Measurements from ENCODE around the gene COPB1. TPM values are rescaled to one million over a fixed set of nuclear protein-coding genes. Genes with fewer than 3 reads are reported as not detected.
A peak's percentile ranks its signal among the peaks of the same experiment; 100 is the strongest.

The COPB1 gene
- total RNA-seq, 4 donors from 2014 or later: 46.4 to 59.1 (median 52.4) TPM

GRCh38 chr11:14499178-14499559 is 442 bp downstream of the COPB1 start:
- DNase-seq: peak in 1 of 2 donors; percentile 22
- Histone ChIP-seq H3K4me1 (peaks cover 19 to 37% of the 10 kb centered on the region in 2 donors), H3K27ac (peak overlapping the region; percentile 88 to 94 (median 92)), H3K9me3 (no peaks in the 10 kb centered on the region), H3K27me3 (no peaks in the 10 kb centered on the region), H3K4me3 (peak overlapping the region; percentile 72 to 96 (median 84)), H3K36me3 (peaks cover 0 to 35% of the 10 kb centered on the region in 2 donors)
- ATAC-seq: peak; percentile 23 to 35
- intact Hi-C loops (cut with DNase I; ENCODE audit: low total_unique reads): loop anchor here (1.0 kb wide), 1 partner anchor 21 kb away; the partner anchor contains the start of gene PSMA1
- in situ Hi-C loops (cut with MboI; ENCODE audit: low sequenced_read_pairs in 4 of 4): no loop called here
- TF ChIP-seq POLR2A (IDR thresholded peaks at IDR 0.05): no peak
- TF ChIP-seq CTCF (IDR thresholded peaks at IDR 0.05 in 4 of 5, conservative IDR thresholded peaks at IDR 0.05 in 1 of 5): no peak

- no peak for ATAC-seq
- H3K4me1 ChIP-seq: no peaks in the 10 kb centered on the region
- no peaks in the 10 kb centered on the region for H3K9me3 ChIP-seq
- no peak overlapping the region for H3K27ac ChIP-seq
- intact Hi-C loops (cut with DNase I; ENCODE audit: low total_unique reads) (no loop called here), in situ Hi-C loops (cut with MboI; ENCODE audit: low sequenced_read_pairs in 4 of 4) (no loop called here)
- peaks cover 12 to 95% of the 10 kb centered on the region in 2 donors for H3K36me3 ChIP-seq
- H3K4me3 ChIP-seq: no peak overlapping the region
- DNase-seq: no peak
- H3K27me3 ChIP-seq: no peaks in the 10 kb centered on the region
- TF ChIP-seq POLR2A (IDR thresholded peaks at IDR 0.05) (no peak), CTCF (IDR thresholded peaks at IDR 0.05 in 4 of 5, conservative IDR thresholded peaks at IDR 0.05 in 1 of 5) (no peak)
Measured at GRCh38 chr11:14480716-14481115, 18.9 kb downstream of the COPB1 start.

- DNase-seq (no peak), ATAC-seq (no peak)
- TF ChIP-seq CTCF (IDR thresholded peaks at IDR 0.05 in 4 of 5, conservative IDR thresholded peaks at IDR 0.05 in 1 of 5): no peak
- TF ChIP-seq POLR2A (IDR thresholded peaks at IDR 0.05): no peak
- Histone ChIP-seq H3K36me3 (peaks cover 2 to 93% of the 10 kb centered on the region in 2 donors), H3K9me3 (no peaks in the 10 kb centered on the region), H3K4me3 (no peak overlapping the region), H3K27ac (no peak overlapping the region), H3K27me3 (no peaks in the 10 kb centered on the region), H3K4me1 (no peaks in the 10 kb centered on the region)
- intact Hi-C loops (cut with DNase I; ENCODE audit: low total_unique reads) (no loop called here), in situ Hi-C loops (cut with MboI; ENCODE audit: low sequenced_read_pairs in 4 of 4) (no loop called here)
Measured at GRCh38 chr11:14471127-14471526, 28.5 kb downstream of the COPB1 start.

- H3K36me3 ChIP-seq: peaks cover 6 to 96% of the 10 kb centered on the region in 2 donors
- ATAC-seq (no peak), DNase-seq (no peak)
- H3K27me3 ChIP-seq: no peaks in the 10 kb centered on the region
- in situ Hi-C loops (cut with MboI; ENCODE audit: low sequenced_read_pairs in 4 of 4): loop anchor here in 1 of 4 donors (10.0 kb wide), 1 partner anchor 51 kb away; no protein-coding TSS in a partner anchor
- no peaks in the 10 kb centered on the region for H3K9me3 ChIP-seq
- intact Hi-C loops (cut with DNase I; ENCODE audit: low total_unique reads): no loop called here
- TF ChIP-seq CTCF (IDR thresholded peaks at IDR 0.05 in 4 of 5, conservative IDR thresholded peaks at IDR 0.05 in 1 of 5) (no peak), POLR2A (IDR thresholded peaks at IDR 0.05) (no peak)
- no peak overlapping the region for H3K27ac ChIP-seq
- H3K4me1 ChIP-seq: no peaks in the 10 kb centered on the region
- H3K4me3 ChIP-seq: no peak overlapping the region
Measured at GRCh38 chr11:14463623-14464022, 36.0 kb downstream of the COPB1 start.

GRCh38 chr11:14460147-14460546 is 39.5 kb downstream of the COPB1 start:
- intact Hi-C loops (cut with DNase I; ENCODE audit: low total_unique reads): no loop called here
- Histone ChIP-seq H3K36me3 (peaks cover 6 to 84% of the 10 kb centered on the region in 2 donors), H3K27me3 (no peaks in the 10 kb centered on the region), H3K9me3 (no peaks in the 10 kb centered on the region), H3K4me3 (no peak overlapping the region), H3K4me1 (no peaks in the 10 kb centered on the region), H3K27ac (no peak overlapping the region)
- in situ Hi-C loops (cut with MboI; ENCODE audit: low sequenced_read_pairs in 4 of 4): loop anchor here in 1 of 4 donors (10.0 kb wide), 1 partner anchor 55 kb away; no protein-coding TSS in a partner anchor
- ATAC-seq (no peak), DNase-seq (no peak)
- TF ChIP-seq POLR2A (IDR thresholded peaks at IDR 0.05) (no peak), CTCF (IDR thresholded peaks at IDR 0.05 in 4 of 5, conservative IDR thresholded peaks at IDR 0.05 in 1 of 5) (no peak)
